ENCODE measurements around the gene CDH13.

DNA sequence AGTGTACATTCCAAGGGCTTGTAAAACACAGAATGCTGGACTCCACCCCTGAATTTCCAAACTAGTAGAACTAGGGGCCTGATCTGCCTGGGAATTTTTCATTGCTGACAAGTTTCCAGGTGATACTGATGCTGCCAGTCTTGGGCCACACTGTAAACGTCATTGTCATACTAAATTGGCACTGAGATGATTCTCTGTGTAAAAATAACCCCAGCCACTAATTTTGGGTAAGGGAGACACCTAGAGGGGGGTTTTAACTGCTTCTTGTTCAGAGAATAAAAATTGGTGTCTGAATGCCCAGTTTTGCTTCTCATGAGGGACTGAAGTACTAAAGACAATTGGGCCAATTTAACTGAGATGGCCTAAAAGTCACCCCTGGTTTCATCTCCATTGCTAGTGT, 5.0 kb upstream of the CDH13 start:
- no peak for TF ChIP-seq POLR2A (IDR thresholded peaks at IDR 0.05)
- TF ChIP-seq, protein P1, sequence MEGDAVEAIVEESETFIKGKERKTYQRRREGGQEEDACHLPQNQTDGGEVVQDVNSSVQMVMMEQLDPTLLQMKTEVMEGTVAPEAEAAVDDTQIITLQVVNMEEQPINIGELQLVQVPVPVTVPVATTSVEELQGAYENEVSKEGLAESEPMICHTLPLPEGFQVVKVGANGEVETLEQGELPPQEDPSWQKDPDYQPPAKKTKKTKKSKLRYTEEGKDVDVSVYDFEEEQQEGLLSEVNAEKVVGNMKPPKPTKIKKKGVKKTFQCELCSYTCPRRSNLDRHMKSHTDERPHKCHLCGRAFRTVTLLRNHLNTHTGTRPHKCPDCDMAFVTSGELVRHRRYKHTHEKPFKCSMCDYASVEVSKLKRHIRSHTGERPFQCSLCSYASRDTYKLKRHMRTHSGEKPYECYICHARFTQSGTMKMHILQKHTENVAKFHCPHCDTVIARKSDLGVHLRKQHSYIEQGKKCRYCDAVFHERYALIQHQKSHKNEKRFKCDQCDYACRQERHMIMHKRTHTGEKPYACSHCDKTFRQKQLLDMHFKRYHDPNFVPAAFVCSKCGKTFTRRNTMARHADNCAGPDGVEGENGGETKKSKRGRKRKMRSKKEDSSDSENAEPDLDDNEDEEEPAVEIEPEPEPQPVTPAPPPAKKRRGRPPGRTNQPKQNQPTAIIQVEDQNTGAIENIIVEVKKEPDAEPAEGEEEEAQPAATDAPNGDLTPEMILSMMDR (IDR thresholded peaks at IDR 0.05), result no peak

All from body of pancreas (tissue), 4 donors.